NCI-H146 (cell line): ENCODE data around the gene PDE3A.

Experiments used
- DNase-seq: peaks from one replicate; lab custom pipeline; 2025; lab: John Stamatoyannopoulos, UW

Gene PDE3A

DNA sequence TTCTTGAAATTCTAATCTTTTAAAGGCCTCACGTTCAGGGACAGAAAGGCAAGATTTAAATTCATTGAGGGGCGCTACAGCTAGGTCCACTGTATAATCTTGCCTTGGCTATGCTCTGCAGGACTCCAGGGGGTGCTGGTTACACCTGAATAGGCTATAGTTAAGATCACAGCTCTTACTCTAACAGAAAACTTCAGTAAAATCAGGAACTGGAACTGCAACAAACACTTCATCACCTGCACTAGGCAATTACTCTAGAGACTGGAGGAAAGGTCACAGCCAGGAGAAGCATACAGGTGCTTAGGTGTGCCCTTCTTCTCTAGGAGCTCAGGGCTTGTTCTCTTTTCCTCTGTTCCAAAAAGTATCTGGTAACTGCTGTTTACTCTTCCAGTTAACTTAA is 347.7 kb downstream of the PDE3A start:
- DNase-seq: peak; percentile 68

DNA sequence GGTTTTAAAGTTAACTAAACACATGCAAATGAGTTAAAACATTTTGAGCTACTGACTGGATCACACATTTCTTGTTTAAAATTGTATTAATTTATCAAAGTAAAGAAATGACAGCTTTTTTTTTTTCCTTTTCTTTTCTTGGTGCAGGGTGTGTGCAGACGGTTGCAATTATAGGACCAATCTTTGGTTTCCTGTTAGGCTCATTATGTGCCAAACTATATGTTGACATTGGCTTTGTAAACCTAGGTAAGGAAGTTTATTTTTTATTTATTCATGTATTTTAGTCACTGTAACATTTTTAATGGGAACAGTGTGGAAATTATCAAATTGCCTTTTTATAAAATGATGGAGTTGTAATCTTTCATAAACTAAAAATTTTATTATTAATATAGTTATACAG is 348.6 kb downstream of the PDE3A start:
- DNase-seq: peak; percentile 51

DNA sequence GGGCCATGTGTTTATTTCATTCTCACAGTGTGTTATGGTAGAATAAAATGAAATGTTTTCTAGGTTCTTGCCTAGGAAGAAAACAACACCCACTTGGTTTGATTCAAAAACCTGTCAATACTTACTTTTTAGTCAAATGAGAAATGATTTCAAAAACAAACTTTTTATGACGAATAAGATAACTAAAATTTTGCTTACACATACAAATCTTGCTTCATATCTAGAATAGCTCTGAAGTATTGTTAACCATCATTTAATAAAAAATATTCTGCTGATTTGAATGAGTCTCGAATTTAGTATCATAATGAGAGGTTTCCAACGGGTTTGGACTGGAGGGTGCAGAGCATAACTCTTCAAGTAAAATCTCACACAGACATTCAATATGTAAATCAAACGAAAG is 350.0 kb downstream of the PDE3A start:
- no peak for DNase-seq

DNA sequence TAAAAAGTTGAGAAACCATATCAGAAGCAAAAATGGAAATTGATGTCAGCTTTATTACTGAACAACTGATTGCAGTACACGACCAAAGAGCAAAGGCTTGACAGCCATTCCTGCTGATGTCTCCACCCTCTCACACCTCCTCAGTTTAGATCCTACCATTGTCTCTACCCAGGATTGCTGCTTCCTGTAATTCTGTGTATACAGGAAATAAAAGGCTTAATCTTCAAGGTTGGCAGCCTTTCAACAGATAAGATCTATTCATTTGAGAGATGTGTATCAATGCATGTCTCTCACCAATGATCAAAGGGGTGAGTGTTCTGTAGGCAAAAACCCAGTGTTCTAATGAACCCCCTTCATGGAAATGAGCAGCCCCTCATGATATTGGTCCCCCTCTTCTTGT is 353.8 kb downstream of the PDE3A start:
- DNase-seq: peak; percentile 5

DNA sequence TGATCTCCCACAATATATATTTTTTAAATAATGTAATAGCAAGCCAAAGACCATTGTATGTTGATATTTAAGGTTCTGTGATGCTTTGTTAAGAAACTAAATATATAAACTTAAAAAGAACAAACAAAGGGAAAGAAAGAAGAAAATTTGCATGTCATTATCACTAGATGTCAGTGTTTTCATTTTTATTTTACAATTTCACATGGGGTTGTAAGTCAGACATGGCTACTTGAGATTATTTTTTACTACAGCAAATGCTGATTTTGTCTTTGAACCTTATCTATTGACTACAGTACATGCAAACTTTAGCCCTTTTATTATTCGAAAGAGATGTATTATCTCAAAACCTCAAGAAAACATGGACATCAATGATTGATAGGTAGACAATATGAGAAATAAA is 362.9 kb downstream of the PDE3A start:
- no peak for DNase-seq
